Mesendoderm (in vitro differentiated cells): ENCODE data around the gene ATG7.
"Not testable (repeated sequence)": the region's sequence is repeated elsewhere in the genome, so short reads cannot be mapped to it uniquely, and the experiment has no call there.

Source experiments
- DNase-seq: peaks from one replicate; pipeline ENCODE4 v3.0.0; 2013
- H2AK5ac ChIP-seq: 2 replicates; pipeline ENCODE4 v1.6.1; 2013; ENCODE audit warnings: low read length, inconsistent platforms
- H2BK120ac ChIP-seq: 2 replicates; pipeline ENCODE4 v1.6.1; 2013; ENCODE audit warnings: low read depth, mild to moderate bottlenecking, low read length, moderate library complexity, mixed read lengths
- H2BK15ac ChIP-seq: replicated peaks from 2 replicates; pipeline ENCODE4 v1.6.1; 2013; ENCODE audit warnings: low read depth, mild to moderate bottlenecking, moderate library complexity
- H2BK5ac ChIP-seq: 2 replicates; pipeline ENCODE4 v1.6.1; 2013; ENCODE audit warnings: low read length, inconsistent platforms
- H3K18ac ChIP-seq: 2 replicates; pipeline ENCODE4 v1.6.1; 2013; ENCODE audit warnings: mild to moderate bottlenecking, low read length, mixed read lengths
- H3K23ac ChIP-seq: one replicate; pipeline ENCODE4 v1.6.1; 2013; ENCODE audit warnings: low read length
- H3K27ac ChIP-seq: 2 replicates; pipeline ENCODE4 v1.5.1; 2013; ENCODE audit warnings: low read depth, mild to moderate bottlenecking, inconsistent platforms, low read length, moderate library complexity
- H3K27me3 ChIP-seq: 2 replicates; pipeline ENCODE4 v1.6.1; 2013; ENCODE audit warnings: low read length, control low read depth, mild to moderate bottlenecking, inconsistent platforms; ENCODE audit not compliant: insufficient read depth, poor library complexity
- H3K36me3 ChIP-seq: 2 replicates; pipeline ENCODE4 v1.6.1; 2013; ENCODE audit warnings: low read length, inconsistent platforms; ENCODE audit not compliant: control insufficient read depth, insufficient read depth
- H3K4ac ChIP-seq: one replicate; pipeline ENCODE4 v1.6.1; 2013; ENCODE audit warnings: low read depth, mild to moderate bottlenecking, low read length, moderate library complexity
- H3K4me1 ChIP-seq: 2 replicates; pipeline ENCODE4 v1.6.1; 2013; ENCODE audit warnings: low read depth, low read length, inconsistent platforms; ENCODE audit not compliant: control insufficient read depth
- H3K4me2 ChIP-seq: 2 replicates; pipeline ENCODE4 v1.6.1; 2013; ENCODE audit warnings: low read length
- H3K4me3 ChIP-seq: 2 replicates; pipeline ENCODE4 v1.5.1; 2013; ENCODE audit warnings: mild to moderate bottlenecking, low read length
- H3K56ac ChIP-seq: one replicate; pipeline ENCODE4 v1.6.1; 2013; ENCODE audit warnings: low read length
- H3K79me1 ChIP-seq: 2 replicates; pipeline ENCODE4 v1.6.1; 2013; ENCODE audit warnings: low read length, inconsistent platforms
- H3K79me2 ChIP-seq: 2 replicates; pipeline ENCODE4 v1.6.1; 2013; ENCODE audit warnings: mild to moderate bottlenecking, low read length; ENCODE audit not compliant: control insufficient read depth, insufficient read depth
- H3K9ac ChIP-seq: 2 replicates; pipeline ENCODE4 v1.6.1; 2013; ENCODE audit warnings: low read length, inconsistent platforms
- H4K5ac ChIP-seq: one replicate; pipeline ENCODE4 v1.6.1; 2013; ENCODE audit warnings: low read length
- H4K8ac ChIP-seq: one replicate; pipeline ENCODE4 v1.6.1; 2013; ENCODE audit warnings: low read depth, mild to moderate bottlenecking, control low read depth, low read length, moderate library complexity
- WGBS: extraction: QIAGEN DNeasy Blood & Tissue Kit; methylation state at CpG from one replicate; pipeline ENCODE4 v1.1.7; 2013; ENCODE audit warnings: low lambda C conversion rate, missing lambda C conversion rate; ENCODE audit not compliant: insufficient coverage; ENCODE audit errors: extremely low coverage; 5-methylcytosine and 5-hydroxymethylcytosine counted together

Gene ATG7

GRCh38 chr3:11517601-11518000 lies 245.4 kb downstream of the ATG7 start:
- no peak overlapping the region for H2BK5ac ChIP-seq
- no peaks in the 10 kb centered on the region for H3K36me3 ChIP-seq
- H3K18ac ChIP-seq = no peak overlapping the region
- H3K4me1 ChIP-seq = no peaks in the 10 kb centered on the region
- no peak overlapping the region for H2BK15ac ChIP-seq
- H3K27me3 ChIP-seq = no peaks in the 10 kb centered on the region
- no CpG with 5 or more reads among the region's 6 CpGs for WGBS
- no peaks in the 10 kb centered on the region for H3K79me2 ChIP-seq
- no peak overlapping the region for H3K4ac ChIP-seq
- no peak overlapping the region for H4K8ac ChIP-seq
- no peak overlapping the region for H3K56ac ChIP-seq
- no peak for DNase-seq
- H3K4me3 ChIP-seq = no peak overlapping the region
- H3K27ac ChIP-seq = no peak overlapping the region
- H2AK5ac ChIP-seq = no peak overlapping the region
- no peak overlapping the region for H3K4me2 ChIP-seq
- no peak overlapping the region for H3K9ac ChIP-seq
- no peak overlapping the region for H2BK120ac ChIP-seq
- no peak overlapping the region for H3K23ac ChIP-seq
- no peak overlapping the region for H4K5ac ChIP-seq
- H3K79me1 ChIP-seq = no peaks in the 10 kb centered on the region

- Histone ChIP-seq H3K4me3 (no peak overlapping the region), H3K4me1 (no peaks in the 10 kb centered on the region), H3K79me1 (no peaks in the 10 kb centered on the region), H2BK120ac (no peak overlapping the region), H3K36me3 (no peaks in the 10 kb centered on the region), H3K79me2 (no peaks in the 10 kb centered on the region), H3K9ac (no peak overlapping the region), H2AK5ac (no peak overlapping the region), H2BK15ac (no peak overlapping the region), H3K18ac (no peak overlapping the region), H3K56ac (no peak overlapping the region), H3K27me3 (no peaks in the 10 kb centered on the region), H3K27ac (no peak overlapping the region), H2BK5ac (no peak overlapping the region), H3K4ac (no peak overlapping the region), H4K5ac (no peak overlapping the region), H4K8ac (no peak overlapping the region), H3K23ac (no peak overlapping the region), H3K4me2 (no peak overlapping the region)
- no CpG with 5 or more reads among the region's 8 CpGs for WGBS
- DNase-seq = no peak
These were observed 249.0 kb downstream of the ATG7 start for GRCh38 chr3:11521167-11521566.

GRCh38 chr3:11522398-11522715 lies 250.2 kb downstream of the ATG7 start:
- no peaks in the 10 kb centered on the region for H3K4me1 ChIP-seq
- H3K27me3 ChIP-seq = no peaks in the 10 kb centered on the region
- DNase-seq = no peak
- H2BK15ac ChIP-seq = no peak overlapping the region
- no peak overlapping the region for H4K8ac ChIP-seq
- no peaks in the 10 kb centered on the region for H3K79me1 ChIP-seq
- H3K27ac ChIP-seq = no peak overlapping the region
- H3K4ac ChIP-seq = no peak overlapping the region
- H3K36me3 ChIP-seq = no peaks in the 10 kb centered on the region
- H4K5ac ChIP-seq = no peak overlapping the region
- H2BK120ac ChIP-seq = no peak overlapping the region
- no peak overlapping the region for H3K18ac ChIP-seq
- H3K23ac ChIP-seq = no peak overlapping the region
- H2AK5ac ChIP-seq = no peak overlapping the region
- H2BK5ac ChIP-seq = no peak overlapping the region
- no peak overlapping the region for H3K4me3 ChIP-seq
- H3K56ac ChIP-seq = no peak overlapping the region
- no CpG with 5 or more reads among the region's 5 CpGs for WGBS
- no peak overlapping the region for H3K4me2 ChIP-seq
- H3K79me2 ChIP-seq = no peaks in the 10 kb centered on the region
- H3K9ac ChIP-seq = no peak overlapping the region

- no peak overlapping the region for H4K5ac ChIP-seq
- no peak overlapping the region for H3K9ac ChIP-seq
- no peak overlapping the region for H2BK15ac ChIP-seq
- no peak overlapping the region for H2BK5ac ChIP-seq
- H4K8ac ChIP-seq = no peak overlapping the region
- no peak overlapping the region for H3K4me3 ChIP-seq
- no peak overlapping the region for H3K4ac ChIP-seq
- no peaks in the 10 kb centered on the region for H3K36me3 ChIP-seq
- no peaks in the 10 kb centered on the region for H3K4me1 ChIP-seq
- no peak overlapping the region for H3K56ac ChIP-seq
- no peak overlapping the region for H2AK5ac ChIP-seq
- no peak for DNase-seq
- H3K79me1 ChIP-seq = no peaks in the 10 kb centered on the region
- H3K27ac ChIP-seq = no peak overlapping the region
- no peaks in the 10 kb centered on the region for H3K27me3 ChIP-seq
- no CpG with 5 or more reads among the region's 8 CpGs for WGBS
- H2BK120ac ChIP-seq = no peak overlapping the region
- H3K18ac ChIP-seq = no peak overlapping the region
- no peak overlapping the region for H3K23ac ChIP-seq
- H3K79me2 ChIP-seq = no peaks in the 10 kb centered on the region
- no peak overlapping the region for H3K4me2 ChIP-seq
These were observed 250.9 kb downstream of the ATG7 start for GRCh38 chr3:11522953-11523571.

- Histone ChIP-seq H3K4me2 (no peak overlapping the region), H2AK5ac (no peak overlapping the region), H2BK120ac (no peak overlapping the region), H3K27ac (no peak overlapping the region), H3K27me3 (no peaks in the 10 kb centered on the region), H3K9ac (no peak overlapping the region), H3K56ac (no peak overlapping the region), H2BK5ac (no peak overlapping the region), H3K23ac (no peak overlapping the region), H3K79me1 (no peaks in the 10 kb centered on the region), H3K4me3 (no peak overlapping the region), H3K4me1 (no peaks in the 10 kb centered on the region), H3K79me2 (no peaks in the 10 kb centered on the region), H3K18ac (no peak overlapping the region), H4K8ac (no peak overlapping the region), H3K4ac (no peak overlapping the region), H3K36me3 (no peaks in the 10 kb centered on the region), H4K5ac (no peak overlapping the region), H2BK15ac (no peak overlapping the region)
- DNase-seq = no peak
- no CpG with 5 or more reads among the region's 7 CpGs for WGBS
These were observed 251.4 kb downstream of the ATG7 start for GRCh38 chr3:11523572-11524101.

GRCh38 chr3:11526121-11526520 lies 253.9 kb downstream of the ATG7 start:
- not testable (repeated sequence) for H2BK15ac ChIP-seq, H2BK5ac ChIP-seq, H3K23ac ChIP-seq, H2AK5ac ChIP-seq, H3K56ac ChIP-seq, H2BK120ac ChIP-seq, H3K36me3 ChIP-seq, H3K4me1 ChIP-seq, H3K9ac ChIP-seq, H3K4me3 ChIP-seq, DNase-seq, H3K79me2 ChIP-seq, H3K18ac ChIP-seq, H4K8ac ChIP-seq, H3K27ac ChIP-seq, H3K4me2 ChIP-seq, H3K4ac ChIP-seq, H4K5ac ChIP-seq, H3K79me1 ChIP-seq, H3K27me3 ChIP-seq
- WGBS = no CpG with 5 or more reads among the region's 5 CpGs
